ENCODE results near the gene SCAI.

GRCh38 chr9:124946167-124946566 is 197.2 kb downstream of the SCAI start:
- TF ChIP-seq CTCF (conservative IDR thresholded peaks at IDR 0.05; ENCODE audit: low read depth in 2 of 2) (no peak), POLR2AphosphoS5 (IDR thresholded peaks at IDR 0.05; ENCODE audit: low read depth) (no peak), CREB1 (CRISPR knock-in tag; IDR thresholded peaks at IDR 0.05; ENCODE audit: low read depth) (no peak), EZH2 (IDR thresholded peaks at IDR 0.05; ENCODE audit: low read depth, unreplicated experiment) (no peak), ETS1 (IDR thresholded peaks at IDR 0.05) (no peak), EZH2phosphoT487 (IDR thresholded peaks at IDR 0.05; ENCODE audit: unreplicated experiment) (no peak)
